GM12864 (cell line): ENCODE data around the gene SYNDIG1L.

ENCODE experiments used
- DNase-seq: peaks from one replicate; pipeline ENCODE4 v3.0.0-alpha.2; 2011; ENCODE audit warnings: low read depth
- H3K4me3 ChIP-seq: 2 replicates; pipeline ENCODE4 v1.5.1; 2011; ENCODE audit warnings: mild to moderate bottlenecking, low read depth, low read length, control low read depth
- CTCF ChIP-seq: IDR thresholded peaks from 2 replicates; pipeline ENCODE4 v1.5.1; 2011; ENCODE audit warnings: low read depth, mild to moderate bottlenecking, moderate library complexity, low read length, control low read depth, inconsistent platforms; ENCODE audit errors: missing control alignments

SYNDIG1L gene

DNA sequence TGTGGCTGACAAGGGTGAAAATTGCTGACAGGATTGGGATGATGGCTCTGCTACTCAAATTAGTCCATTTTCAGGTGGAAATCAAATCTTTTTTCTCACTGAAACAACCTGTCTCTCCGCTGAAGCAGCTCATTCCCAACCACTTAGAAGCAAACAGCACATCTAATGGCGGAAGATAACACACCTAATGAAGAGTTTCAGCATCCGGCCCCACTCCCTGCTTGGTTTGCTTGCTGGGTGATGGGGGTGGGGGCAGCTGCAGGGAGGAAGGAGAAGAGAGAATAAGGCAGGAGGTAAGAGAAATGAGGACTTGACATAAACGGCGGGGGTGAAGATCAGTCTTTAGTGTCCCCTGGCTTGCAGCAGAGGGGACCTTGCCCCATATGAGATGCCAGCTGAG, 4.0 kb downstream of the SYNDIG1L start:
- no peak for DNase-seq
- no peak overlapping the region for H3K4me3 ChIP-seq
- TF ChIP-seq CTCF = no peak

- no peak for DNase-seq
- TF ChIP-seq CTCF = no peak
- no peak overlapping the region for H3K4me3 ChIP-seq
These were observed 6.9 kb downstream of the SYNDIG1L start for GRCh38 chr14:74419086-74419485.

DNA sequence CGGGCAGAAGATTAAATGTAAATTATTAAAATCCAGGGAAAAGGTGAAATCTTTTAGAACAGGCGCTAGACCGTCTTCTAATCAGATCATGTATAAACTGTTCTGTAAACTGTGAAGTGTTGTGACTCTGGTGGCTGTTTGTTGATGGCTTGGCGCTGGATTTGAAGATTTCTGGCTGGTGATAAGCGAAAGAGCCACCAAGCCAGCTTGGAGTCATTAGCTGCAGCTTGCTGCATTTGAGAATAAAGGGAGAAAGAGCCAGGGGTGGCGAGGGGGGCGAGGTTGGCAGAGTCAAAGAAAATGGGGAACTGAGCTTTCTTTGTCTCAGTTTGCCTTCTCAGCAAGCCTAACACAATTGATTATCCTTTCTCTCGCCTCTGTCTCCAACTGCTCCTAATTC, 8.0 kb downstream of the SYNDIG1L start:
- DNase-seq = no peak
- TF ChIP-seq CTCF = no peak
- H3K4me3 ChIP-seq = no peak overlapping the region

- DNase-seq = no peak
- H3K4me3 ChIP-seq = no peak overlapping the region
- no peak for TF ChIP-seq CTCF
These were observed 8.4 kb downstream of the SYNDIG1L start for GRCh38 chr14:74417611-74418010.

- no peak overlapping the region for H3K4me3 ChIP-seq
- DNase-seq = no peak
- TF ChIP-seq CTCF = no peak
These were observed 8.8 kb downstream of the SYNDIG1L start for GRCh38 chr14:74417201-74417600.

DNA sequence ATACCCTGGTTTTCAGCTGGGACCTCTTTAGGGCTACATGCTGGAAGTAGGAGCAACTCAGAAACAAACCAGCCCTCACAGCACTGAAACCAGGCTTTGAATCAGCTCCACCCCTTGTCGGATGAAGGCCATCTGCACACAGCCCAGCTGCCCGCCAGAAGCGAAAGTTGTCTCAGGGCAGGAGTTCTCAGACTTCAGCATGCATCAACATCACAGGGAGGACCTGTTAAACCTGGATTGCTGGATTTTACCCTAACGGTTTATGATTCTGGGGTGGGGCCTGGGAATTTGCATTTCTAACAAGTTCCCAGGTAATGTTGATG, 10.9 kb downstream of the SYNDIG1L start:
- TF ChIP-seq CTCF = no peak
- DNase-seq = no peak
- H3K4me3 ChIP-seq = no peak overlapping the region

DNA sequence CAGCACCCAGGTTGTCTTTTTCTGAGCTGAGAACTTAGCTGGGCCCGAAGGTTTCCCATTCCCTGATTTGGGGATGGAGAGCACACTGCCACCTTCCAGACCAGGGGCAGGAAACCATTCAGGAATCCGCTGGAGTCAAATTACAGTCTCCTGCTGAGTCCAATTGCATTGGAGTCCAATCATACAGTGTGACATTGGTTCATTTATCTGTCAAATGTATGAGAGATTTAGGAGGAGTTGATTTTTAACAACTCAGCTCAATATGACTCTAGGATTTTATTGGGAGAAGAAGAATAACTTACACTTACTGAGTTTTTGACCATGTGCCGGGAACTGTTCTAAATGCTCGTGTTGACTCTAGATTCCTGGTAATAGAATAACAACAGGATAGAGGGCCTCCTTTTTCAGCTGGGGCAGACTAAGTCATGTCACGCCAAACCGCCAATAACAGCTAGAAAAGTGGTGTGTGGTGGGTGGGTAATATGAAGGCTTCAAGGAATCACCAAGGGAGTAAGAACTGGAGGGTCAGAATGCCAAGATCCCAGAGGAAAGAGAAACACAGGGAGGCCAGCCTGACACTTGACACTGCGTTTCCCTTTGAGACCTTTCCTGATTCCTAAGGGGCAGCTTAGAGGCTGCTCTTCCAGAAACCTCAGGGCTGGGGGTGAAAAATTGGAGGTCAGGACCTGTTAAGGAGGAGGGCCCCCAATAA, 11.5 kb downstream of the SYNDIG1L start:
- DNase-seq = no peak
- TF ChIP-seq CTCF = no peak
- no peak overlapping the region for H3K4me3 ChIP-seq
